ENCODE data around the gene POU2AF2. TPM values are rescaled to one million over a fixed set of nuclear protein-coding genes. Genes with fewer than 3 reads are reported as not detected.

POU2AF2 gene
- total RNA-seq, 1 experiment from 2014 or later, result not detected

DNA sequence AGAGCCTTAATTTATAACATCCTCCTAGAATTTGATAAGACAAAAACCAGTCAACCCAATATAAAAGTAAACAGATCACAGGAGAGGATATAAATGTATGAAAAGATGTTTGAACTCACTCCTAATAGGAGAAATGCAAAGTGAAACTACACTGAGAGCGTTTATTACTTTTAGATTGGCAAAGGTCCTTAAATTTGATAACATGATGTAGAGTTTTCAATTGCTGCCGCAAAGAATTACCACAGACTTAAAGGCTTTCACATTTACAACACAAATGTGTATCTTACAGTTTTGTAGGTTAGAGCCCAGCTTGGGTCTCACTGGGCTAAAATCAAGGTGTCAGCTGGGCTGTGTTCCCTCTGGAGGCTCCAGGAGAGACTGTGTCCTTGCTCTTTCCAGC lies 9.1 kb upstream of the POU2AF2 start:
- Mint-ChIP-seq H3K36me3 (no peaks in the 10 kb centered on the region), H3K4me3 (no peak overlapping the region), H3K27me3 (ENCODE audit: low read depth) (peaks cover 4% of the 10 kb centered on the region; the same call in 1 of the 2 replicates), H3K27ac (no peak overlapping the region), H3K9me3 (no peaks in the 10 kb centered on the region), H3K4me1 (no peaks in the 10 kb centered on the region)
- TF ChIP-seq PREB (CRISPR knock-in tag; IDR thresholded peaks at IDR 0.05; ENCODE audit: borderline replicate concordance) (no peak), CBFB (CRISPR knock-in tag; IDR thresholded peaks at IDR 0.05; ENCODE audit: low read depth) (no peak), MXD4 (CRISPR knock-in tag; IDR thresholded peaks at IDR 0.05; ENCODE audit: borderline replicate concordance) (no peak), USF2 (CRISPR knock-in tag; IDR thresholded peaks at IDR 0.05) (no peak)
- no peak for DNase-seq (ENCODE audit: low spot score)
- ATAC-seq, result no peak; the same call in 1 of the 2 replicates
- ChIA-PET POLR2A (no interaction called here), CTCF (no interaction called here)

DNA sequence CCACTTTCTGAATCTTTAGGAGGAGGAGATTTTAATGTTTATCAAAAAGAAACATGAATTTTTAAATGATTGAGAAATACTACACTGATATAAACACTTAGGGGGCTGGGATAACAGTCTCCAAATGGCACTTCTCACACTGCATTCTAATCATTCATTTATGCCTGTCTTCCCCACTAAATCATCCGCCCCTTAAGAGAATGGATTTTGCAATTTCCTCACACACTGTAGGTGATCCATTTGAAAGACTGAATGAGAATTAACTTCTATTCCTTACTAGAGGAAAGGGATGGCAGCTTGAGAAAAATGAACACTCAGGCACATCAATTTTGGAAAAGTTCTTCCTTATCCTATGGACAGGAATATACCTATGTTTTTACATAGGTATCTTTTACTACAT lies 7.6 kb upstream of the POU2AF2 start:
- no peaks in the 10 kb centered on the region for H3K36me3 Mint-ChIP-seq
- ChIA-PET CTCF (no interaction called here), POLR2A (no interaction called here)
- no peak for TF ChIP-seq USF2 (CRISPR knock-in tag; IDR thresholded peaks at IDR 0.05)
- TF ChIP-seq ZNF138 (CRISPR knock-in tag; conservative IDR thresholded peaks at IDR 0.05), result no peak
- TF ChIP-seq USF1 (CRISPR knock-in tag; IDR thresholded peaks at IDR 0.05), result no peak
- TF ChIP-seq CREM (CRISPR knock-in tag; IDR thresholded peaks at IDR 0.05), result no peak
- TF ChIP-seq CREB1 (CRISPR knock-in tag; IDR thresholded peaks at IDR 0.05), result no peak
- no peak for TF ChIP-seq ZNF396 (CRISPR knock-in tag; IDR thresholded peaks at IDR 0.05; ENCODE audit: borderline replicate concordance)
- no peak for TF ChIP-seq CBFB (CRISPR knock-in tag; IDR thresholded peaks at IDR 0.05; ENCODE audit: low read depth)
- no peak for TF ChIP-seq CTCF (IDR thresholded peaks at IDR 0.05)
- H3K4me3 Mint-ChIP-seq, result no peak overlapping the region
- peaks cover 4% of the 10 kb centered on the region for H3K27me3 Mint-ChIP-seq (ENCODE audit: low read depth)
- DNase-seq (ENCODE audit: low spot score), result no peak
- H3K9me3 Mint-ChIP-seq, result no peaks in the 10 kb centered on the region
- no peaks in the 10 kb centered on the region; the same call in 1 of the 2 replicates for H3K4me1 Mint-ChIP-seq
- no peak overlapping the region for H3K27ac Mint-ChIP-seq
- no peak for ATAC-seq

DNA sequence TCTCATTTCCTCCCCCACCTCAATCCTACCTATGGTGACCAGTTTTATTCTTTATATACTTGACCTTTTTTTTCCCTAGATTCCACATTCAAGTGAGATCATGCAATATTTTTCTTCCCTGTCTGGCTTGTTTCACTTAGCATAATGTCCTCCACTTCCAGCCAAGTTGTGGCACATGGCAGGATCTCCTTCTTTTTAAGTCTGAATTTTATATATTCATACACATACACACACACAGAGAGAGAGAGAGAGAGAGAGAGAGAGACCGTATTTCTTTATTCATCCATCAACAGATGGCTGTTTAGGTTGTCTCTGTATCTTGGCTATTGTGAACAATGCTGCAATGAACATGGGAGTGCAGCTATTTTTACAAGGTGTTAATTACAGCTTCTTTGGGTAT lies 1.4 kb downstream of the POU2AF2 start:
- Mint-ChIP-seq H3K27me3 (ENCODE audit: low read depth) (no peaks in the 10 kb centered on the region; the same call in 1 of the 2 replicates), H3K4me3 (no peak overlapping the region), H3K9me3 (no peaks in the 10 kb centered on the region), H3K27ac (no peak overlapping the region), H3K4me1 (peaks cover 6% of the 10 kb centered on the region), H3K36me3 (no peaks in the 10 kb centered on the region)
- ChIA-PET CTCF (no interaction called here), POLR2A (no interaction called here)
- no peak for DNase-seq (ENCODE audit: low spot score)
- no peak for ATAC-seq
- TF ChIP-seq MLX (CRISPR knock-in tag; IDR thresholded peaks at IDR 0.05), result no peak
- TF ChIP-seq, protein P1, sequence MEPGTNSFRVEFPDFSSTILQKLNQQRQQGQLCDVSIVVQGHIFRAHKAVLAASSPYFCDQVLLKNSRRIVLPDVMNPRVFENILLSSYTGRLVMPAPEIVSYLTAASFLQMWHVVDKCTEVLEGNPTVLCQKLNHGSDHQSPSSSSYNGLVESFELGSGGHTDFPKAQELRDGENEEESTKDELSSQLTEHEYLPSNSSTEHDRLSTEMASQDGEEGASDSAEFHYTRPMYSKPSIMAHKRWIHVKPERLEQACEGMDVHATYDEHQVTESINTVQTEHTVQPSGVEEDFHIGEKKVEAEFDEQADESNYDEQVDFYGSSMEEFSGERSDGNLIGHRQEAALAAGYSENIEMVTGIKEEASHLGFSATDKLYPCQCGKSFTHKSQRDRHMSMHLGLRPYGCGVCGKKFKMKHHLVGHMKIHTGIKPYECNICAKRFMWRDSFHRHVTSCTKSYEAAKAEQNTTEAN (CRISPR knock-in tag; IDR thresholded peaks at IDR 0.05), result no peak
- TF ChIP-seq PRDM15 (CRISPR knock-in tag; IDR thresholded peaks at IDR 0.05), result no peak
- no peak for TF ChIP-seq NR2C2 (CRISPR knock-in tag; IDR thresholded peaks at IDR 0.05)
- TF ChIP-seq JUN (CRISPR knock-in tag; IDR thresholded peaks at IDR 0.05), result no peak
- TF ChIP-seq ZNF423 (CRISPR knock-in tag; IDR thresholded peaks at IDR 0.05), result no peak
- TF ChIP-seq, protein P2, sequence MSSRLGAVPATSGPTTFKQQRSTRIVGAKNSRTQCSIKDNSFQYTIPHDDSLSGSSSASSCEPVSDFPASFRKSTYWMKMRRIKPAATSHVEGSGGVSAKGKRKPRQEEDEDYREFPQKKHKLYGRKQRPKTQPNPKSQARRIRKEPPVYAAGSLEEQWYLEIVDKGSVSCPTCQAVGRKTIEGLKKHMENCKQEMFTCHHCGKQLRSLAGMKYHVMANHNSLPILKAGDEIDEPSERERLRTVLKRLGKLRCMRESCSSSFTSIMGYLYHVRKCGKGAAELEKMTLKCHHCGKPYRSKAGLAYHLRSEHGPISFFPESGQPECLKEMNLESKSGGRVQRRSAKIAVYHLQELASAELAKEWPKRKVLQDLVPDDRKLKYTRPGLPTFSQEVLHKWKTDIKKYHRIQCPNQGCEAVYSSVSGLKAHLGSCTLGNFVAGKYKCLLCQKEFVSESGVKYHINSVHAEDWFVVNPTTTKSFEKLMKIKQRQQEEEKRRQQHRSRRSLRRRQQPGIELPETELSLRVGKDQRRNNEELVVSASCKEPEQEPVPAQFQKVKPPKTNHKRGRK (CRISPR knock-in tag; IDR thresholded peaks at IDR 0.05; ENCODE audit: borderline replicate concordance), result no peak
- TF ChIP-seq PREB (CRISPR knock-in tag; IDR thresholded peaks at IDR 0.05; ENCODE audit: borderline replicate concordance), result no peak

Data from WTC11 (cell line).